Keratinocyte (primary cell): ENCODE data around the gene NFATC2. TPM values are rescaled to one million over a fixed set of nuclear protein-coding genes. Genes with fewer than 3 reads are reported as not detected.

Source experiments
- DNase-seq: peaks from one replicate; pipeline ENCODE4 v3.0.0-alpha.2; 2011; ENCODE audit warnings: low read depth, missing footprints, low spot score
- FAIRE-seq: peaks from 2 replicates; lab custom pipeline; 2011; peaks lifted over from hg19 to GRCh38; lab: Jason Lieb, UNC
- H2AFZ ChIP-seq: 2 replicates; pipeline ENCODE4 v1.6.0; 2012; ENCODE audit warnings: low read length, control low read depth, inconsistent platforms; ENCODE audit not compliant: control insufficient read depth
- H3K27ac ChIP-seq: 2 replicates; pipeline ENCODE4 v1.5.1; 2011; ENCODE audit warnings: low read length; ENCODE audit not compliant: control insufficient read depth, insufficient read depth
- H3K27me3 ChIP-seq: 3 replicates; pipeline ENCODE4 v1.6.0; 2011; ENCODE audit warnings: low read length; ENCODE audit not compliant: control insufficient read depth, insufficient read depth; ENCODE audit errors: extremely low read depth
- H3K36me3 ChIP-seq, 2 experiments: 2 replicates in 1 of 2; 3 replicates in 1 of 2; pipeline ENCODE4 v1.5.1; 2011; ENCODE audit warnings: low read length in 2 of 2, mild to moderate bottlenecking in 1 of 2; ENCODE audit not compliant: control insufficient read depth in 2 of 2, insufficient read depth in 2 of 2; ENCODE audit errors: extremely low read depth in 1 of 2
- H3K4me1 ChIP-seq: 3 replicates; pipeline ENCODE4 v1.5.1; 2011; ENCODE audit warnings: low read length; ENCODE audit not compliant: control insufficient read depth, insufficient read depth; ENCODE audit errors: extremely low read depth
- H3K4me2 ChIP-seq: 3 replicates; pipeline ENCODE4 v1.6.0; 2011; ENCODE audit warnings: low read depth, low read length; ENCODE audit not compliant: control insufficient read depth, insufficient read depth; ENCODE audit errors: extremely low read depth
- H3K4me3 ChIP-seq, 3 experiments: fragments of 200-600 bp in 1 of 3; sonication (generic) in 1 of 3; 2 replicates in 2 of 3; 3 replicates in 1 of 3; pipeline ENCODE4 v1.5.1; 2011 to 2016; ENCODE audit warnings: low read length in 3 of 3, mild to moderate bottlenecking in 3 of 3, control low read depth in 2 of 3, inconsistent platforms in 1 of 3, low read depth in 1 of 3, mixed read lengths in 1 of 3, mixed run types in 1 of 3, moderate library complexity in 1 of 3; ENCODE audit not compliant: control insufficient read depth in 2 of 3, insufficient read depth in 2 of 3; ENCODE audit errors: extremely low read depth in 1 of 3
- H3K79me2 ChIP-seq: 2 replicates; pipeline ENCODE4 v1.6.0; 2012; ENCODE audit warnings: low read length; ENCODE audit not compliant: control insufficient read depth, insufficient read depth
- H3K9ac ChIP-seq: 3 replicates; pipeline ENCODE4 v1.6.0; 2011; ENCODE audit warnings: low read length; ENCODE audit not compliant: control insufficient read depth, insufficient read depth; ENCODE audit errors: extremely low read depth
- H3K9me1 ChIP-seq: 3 replicates; pipeline ENCODE4 v1.6.0; 2011; ENCODE audit warnings: low read length; ENCODE audit not compliant: control insufficient read depth, insufficient read depth; ENCODE audit errors: extremely low read depth
- H3K9me3 ChIP-seq: 2 replicates; pipeline ENCODE4 v1.5.1; 2012; ENCODE audit warnings: low read depth, low read length; ENCODE audit not compliant: control insufficient read depth
- H4K20me1 ChIP-seq: 3 replicates; pipeline ENCODE4 v1.6.0; 2011; ENCODE audit warnings: low read length; ENCODE audit not compliant: control insufficient read depth, insufficient read depth; ENCODE audit errors: extremely low read depth
- EZH2 ChIP-seq: IDR thresholded peaks from one replicate; pipeline ENCODE4 v1.6.1; 2012; ENCODE audit warnings: inconsistent platforms, mild to moderate bottlenecking, low read length, moderate library complexity
- dilution Hi-C: fragments of 300-500 bp; cut with MboI; formaldehyde crosslinking; loops from one replicate; pipeline ENCODE4 v1.7.0; 2020; ENCODE audit warnings: low sequenced_read_pairs; ENCODE audit not compliant: extremely low pct_ligation_motif_present
- polyA plus RNA-seq, 5 experiments: library from polyadenylated mRNA; depleted of rRNA in 3 of 5; stranded (reverse) in 3 of 5; stranded (forward) in 1 of 5; unstranded in 1 of 5; fragments of >200 nt; gene quantifications; 1 replicate in 1 of 5; 2 replicates in 3 of 5; 3 replicates in 1 of 5; pipeline versions ENCODE4 v1.2.1 to v1.2.3, GENCODE V29; 2011 to 2012; ENCODE audit warnings: missing spikeins in 2 of 5, low read depth in 1 of 5, low replicate concordance in 1 of 5
- TF ChIP-seq, protein P1 (sequence below), 3 experiments: IDR thresholded peaks in 1 of 3; conservative IDR thresholded peaks in 1 of 3; optimal IDR thresholded peaks in 1 of 3; 2 replicates in 2 of 3; 3 replicates in 1 of 3; pipeline versions ENCODE3 to v1.5.1; 2011; ENCODE audit warnings: low read length in 3 of 3, mild to moderate bottlenecking in 3 of 3, moderate library complexity in 2 of 3, control low read depth in 1 of 3, inconsistent platforms in 1 of 3; ENCODE audit not compliant: insufficient read depth in 2 of 3; ENCODE audit errors: extremely low read depth in 1 of 3

The NFATC2 gene
- polyA plus RNA-seq, 1 donor (not counting 4 experiments of a cell fraction or from before 2014, with no cell fraction given), result 0.05 TPM

DNA sequence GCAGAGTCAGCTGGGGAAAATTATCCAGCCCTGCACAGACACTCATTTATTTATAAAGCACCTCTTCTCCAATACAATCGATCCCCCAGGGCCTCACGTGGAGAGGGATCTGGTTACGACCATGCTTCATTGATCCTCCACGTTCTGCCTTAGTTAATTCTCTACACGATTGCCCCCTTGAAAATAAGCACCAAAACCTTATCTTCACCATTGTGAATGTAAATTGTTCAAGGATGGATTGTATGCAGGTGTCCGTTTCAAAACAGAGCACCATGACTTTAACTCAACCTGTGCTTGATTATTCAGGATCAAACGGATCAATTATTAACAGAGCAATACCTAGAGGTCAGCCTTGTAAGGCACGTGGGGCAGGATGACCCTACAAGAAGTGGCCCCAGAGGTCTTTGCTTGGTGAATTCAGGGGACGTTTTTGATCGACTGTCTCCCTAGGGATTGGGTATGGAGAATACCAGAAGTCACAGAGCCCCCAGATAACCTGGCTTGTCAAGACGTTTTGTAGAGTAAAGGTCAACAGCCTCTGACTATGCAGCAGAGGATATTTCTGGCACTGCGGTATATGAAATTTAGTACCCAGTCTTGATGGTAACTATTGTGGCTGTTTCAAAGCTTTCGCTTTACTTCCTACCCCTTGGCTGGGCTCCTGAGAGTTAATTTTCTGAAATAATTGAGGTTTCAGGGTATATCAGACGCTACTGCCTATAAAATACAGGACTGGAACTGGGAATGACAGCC, 112.1 kb downstream of the NFATC2 start:
- Histone ChIP-seq H3K79me2 (no peaks in the 10 kb centered on the region), H4K20me1 (no peaks in the 10 kb centered on the region), H3K36me3 (no peaks in the 10 kb centered on the region), H3K4me3 (no peak overlapping the region), H3K9me3 (no peaks in the 10 kb centered on the region), H3K9me1 (no peaks in the 10 kb centered on the region), H3K4me2 (no peak overlapping the region), H3K27me3 (peaks cover 45% of the 10 kb centered on the region), H2AFZ (no peak overlapping the region), H3K4me1 (peaks cover 7% of the 10 kb centered on the region), H3K9ac (no peak overlapping the region), H3K27ac (no peak overlapping the region)
- DNase-seq (no peak), FAIRE-seq (no peak)
- dilution Hi-C loops, result no loop called here
- TF ChIP-seq, protein P1, sequence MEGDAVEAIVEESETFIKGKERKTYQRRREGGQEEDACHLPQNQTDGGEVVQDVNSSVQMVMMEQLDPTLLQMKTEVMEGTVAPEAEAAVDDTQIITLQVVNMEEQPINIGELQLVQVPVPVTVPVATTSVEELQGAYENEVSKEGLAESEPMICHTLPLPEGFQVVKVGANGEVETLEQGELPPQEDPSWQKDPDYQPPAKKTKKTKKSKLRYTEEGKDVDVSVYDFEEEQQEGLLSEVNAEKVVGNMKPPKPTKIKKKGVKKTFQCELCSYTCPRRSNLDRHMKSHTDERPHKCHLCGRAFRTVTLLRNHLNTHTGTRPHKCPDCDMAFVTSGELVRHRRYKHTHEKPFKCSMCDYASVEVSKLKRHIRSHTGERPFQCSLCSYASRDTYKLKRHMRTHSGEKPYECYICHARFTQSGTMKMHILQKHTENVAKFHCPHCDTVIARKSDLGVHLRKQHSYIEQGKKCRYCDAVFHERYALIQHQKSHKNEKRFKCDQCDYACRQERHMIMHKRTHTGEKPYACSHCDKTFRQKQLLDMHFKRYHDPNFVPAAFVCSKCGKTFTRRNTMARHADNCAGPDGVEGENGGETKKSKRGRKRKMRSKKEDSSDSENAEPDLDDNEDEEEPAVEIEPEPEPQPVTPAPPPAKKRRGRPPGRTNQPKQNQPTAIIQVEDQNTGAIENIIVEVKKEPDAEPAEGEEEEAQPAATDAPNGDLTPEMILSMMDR (optimal IDR thresholded peaks at IDR 0.05 in 1 of 3, IDR thresholded peaks at IDR 0.05 in 1 of 3, conservative IDR thresholded peaks at IDR 0.05 in 1 of 3; ENCODE audit: extremely low read depth in 1 of 3, insufficient read depth in 2 of 3, low read length in 3 of 3), result no peak
- no peak for TF ChIP-seq EZH2

DNA sequence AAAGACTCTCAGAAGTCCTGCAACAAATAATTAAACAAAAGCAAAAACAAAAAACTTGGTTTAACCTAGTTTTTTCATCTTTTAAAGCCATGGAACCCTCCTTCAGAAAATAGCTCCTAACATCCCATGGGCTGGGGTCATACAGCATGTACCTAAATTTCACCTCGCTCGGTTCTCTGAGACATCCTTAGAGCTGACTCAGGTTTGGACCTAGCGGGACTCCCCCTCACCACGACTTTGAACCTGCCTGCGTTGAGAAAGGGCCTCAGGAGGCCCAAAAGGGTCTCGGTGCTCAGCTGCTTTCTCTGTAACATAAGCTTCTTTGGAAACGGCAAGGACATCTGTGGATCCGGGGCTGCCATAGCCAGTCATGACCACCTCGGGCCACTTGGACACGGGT, 112.8 kb downstream of the NFATC2 start:
- H2AFZ ChIP-seq, result no peak overlapping the region
- H3K9ac ChIP-seq, result no peak overlapping the region
- H3K27me3 ChIP-seq, result peaks cover 48% of the 10 kb centered on the region
- FAIRE-seq (no peak), DNase-seq (no peak)
- no peak overlapping the region for H3K4me2 ChIP-seq
- dilution Hi-C loops, result no loop called here
- H3K27ac ChIP-seq, result no peak overlapping the region
- no peaks in the 10 kb centered on the region for H3K36me3 ChIP-seq
- no peaks in the 10 kb centered on the region for H3K79me2 ChIP-seq
- H3K9me3 ChIP-seq, result no peaks in the 10 kb centered on the region
- TF ChIP-seq EZH2, result no peak
- TF ChIP-seq, protein P1 (optimal IDR thresholded peaks at IDR 0.05 in 1 of 3, IDR thresholded peaks at IDR 0.05 in 1 of 3, conservative IDR thresholded peaks at IDR 0.05 in 1 of 3; ENCODE audit: extremely low read depth in 1 of 3, insufficient read depth in 2 of 3, low read length in 3 of 3), result no peak
- peaks cover 3% of the 10 kb centered on the region for H3K4me1 ChIP-seq
- H3K4me3 ChIP-seq, result no peak overlapping the region
- no peaks in the 10 kb centered on the region for H3K9me1 ChIP-seq
- H4K20me1 ChIP-seq, result no peaks in the 10 kb centered on the region
